ENCODE data around the gene TCF25.

TCF25 gene

GRCh38 chr16:89955001-89955685, 81.8 kb downstream of the TCF25 start:
- no CpG with 5 or more reads among the region's 15 CpGs for WGBS (ENCODE audit: extremely low coverage, insufficient coverage, low lambda C conversion rate)
- H3K27ac ChIP-seq (ENCODE audit: low read depth, low read length): no peak overlapping the region
- H3K4me3 ChIP-seq (ENCODE audit: low read length): no peak overlapping the region
- DNase-seq: no peak
- no peak overlapping the region for H3K4ac ChIP-seq (ENCODE audit: low read depth, low read length)
- H3K9ac ChIP-seq (ENCODE audit: low read length): no peak overlapping the region
- H2AK5ac ChIP-seq (ENCODE audit: low read length): no peak overlapping the region
- no peak overlapping the region for H4K8ac ChIP-seq (ENCODE audit: low read depth, low read length)
- H4K5ac ChIP-seq (ENCODE audit: low read length): no peak overlapping the region
- H2BK5ac ChIP-seq (ENCODE audit: low read length): no peak overlapping the region
- H3K36me3 ChIP-seq (ENCODE audit: control insufficient read depth, insufficient read depth, low read length): peaks cover 1% of the 10 kb centered on the region
- no peak overlapping the region for H3K18ac ChIP-seq (ENCODE audit: low read length)
- no peaks in the 10 kb centered on the region for H3K79me2 ChIP-seq (ENCODE audit: control insufficient read depth, insufficient read depth, low read length)
- no peaks in the 10 kb centered on the region for H3K27me3 ChIP-seq (ENCODE audit: insufficient read depth, low read length, poor library complexity)
- no peak overlapping the region for H2BK120ac ChIP-seq (ENCODE audit: low read depth, low read length)
- H3K4me2 ChIP-seq (ENCODE audit: low read length): no peak overlapping the region
- no peaks in the 10 kb centered on the region for H3K79me1 ChIP-seq (ENCODE audit: low read length)
- no peak overlapping the region for H3K56ac ChIP-seq (ENCODE audit: low read length)
- H3K23ac ChIP-seq (ENCODE audit: low read length): no peak overlapping the region
- no peaks in the 10 kb centered on the region for H3K4me1 ChIP-seq (ENCODE audit: control insufficient read depth, low read depth, low read length)
- no peak overlapping the region for H2BK15ac ChIP-seq (replicated peaks; ENCODE audit: low read depth)

DNA sequence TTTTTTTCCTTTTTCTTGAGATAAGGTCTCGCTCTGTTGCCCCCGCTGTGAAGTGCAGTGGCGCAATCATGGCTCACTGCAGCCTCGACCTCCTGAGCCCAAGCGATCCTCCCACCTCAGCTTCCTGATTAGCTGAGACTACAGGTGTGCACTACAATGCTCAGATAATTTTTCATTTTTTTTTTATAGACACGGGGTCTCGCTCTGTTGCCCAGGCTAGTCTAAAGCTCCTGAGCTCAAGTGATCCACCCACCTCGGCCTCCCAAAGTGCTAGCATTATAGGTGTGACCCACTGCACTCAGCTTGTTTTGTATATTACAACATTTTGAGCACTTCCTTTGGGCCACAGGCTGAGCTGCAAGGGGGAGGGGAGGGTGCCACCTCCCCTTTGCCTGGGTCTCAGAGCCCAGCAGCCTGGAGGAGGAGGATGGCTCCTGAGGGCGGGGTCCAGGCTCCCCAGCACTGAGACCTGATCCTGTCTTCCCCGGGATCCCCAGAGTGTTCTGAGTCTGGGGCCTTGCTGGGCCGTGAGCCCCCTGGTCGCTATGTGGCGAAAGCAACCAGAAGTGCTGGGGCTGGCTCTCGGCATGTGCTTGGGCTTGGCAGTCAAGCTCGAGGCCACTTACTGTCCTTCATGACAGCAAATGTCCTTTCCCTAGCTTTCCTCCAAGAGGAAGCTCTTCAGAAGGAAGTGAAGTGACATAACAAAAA, 83.3 kb downstream of the TCF25 start:
- Histone ChIP-seq H3K9ac (ENCODE audit: low read length) (no peak overlapping the region), H3K4ac (ENCODE audit: low read depth, low read length) (no peak overlapping the region), H3K4me2 (ENCODE audit: low read length) (no peak overlapping the region), H4K8ac (ENCODE audit: low read depth, low read length) (no peak overlapping the region), H3K18ac (ENCODE audit: low read length) (no peak overlapping the region), H3K56ac (ENCODE audit: low read length) (no peak overlapping the region), H3K27me3 (ENCODE audit: insufficient read depth, low read length, poor library complexity) (no peaks in the 10 kb centered on the region), H4K5ac (ENCODE audit: low read length) (no peak overlapping the region), H3K4me1 (ENCODE audit: control insufficient read depth, low read depth, low read length) (no peaks in the 10 kb centered on the region), H2BK120ac (ENCODE audit: low read depth, low read length) (no peak overlapping the region), H2BK5ac (ENCODE audit: low read length) (no peak overlapping the region), H3K27ac (ENCODE audit: low read depth, low read length) (no peak overlapping the region), H3K79me1 (ENCODE audit: low read length) (no peaks in the 10 kb centered on the region), H3K23ac (ENCODE audit: low read length) (no peak overlapping the region), H3K79me2 (ENCODE audit: control insufficient read depth, insufficient read depth, low read length) (no peaks in the 10 kb centered on the region), H2BK15ac (replicated peaks; ENCODE audit: low read depth) (no peak overlapping the region), H3K4me3 (ENCODE audit: low read length) (no peak overlapping the region), H2AK5ac (ENCODE audit: low read length) (no peak overlapping the region), H3K36me3 (ENCODE audit: control insufficient read depth, insufficient read depth, low read length) (peaks cover 1% of the 10 kb centered on the region)
- no CpG with 5 or more reads among the region's 15 CpGs for WGBS (ENCODE audit: extremely low coverage, insufficient coverage, low lambda C conversion rate)
- no peak for DNase-seq

DNA sequence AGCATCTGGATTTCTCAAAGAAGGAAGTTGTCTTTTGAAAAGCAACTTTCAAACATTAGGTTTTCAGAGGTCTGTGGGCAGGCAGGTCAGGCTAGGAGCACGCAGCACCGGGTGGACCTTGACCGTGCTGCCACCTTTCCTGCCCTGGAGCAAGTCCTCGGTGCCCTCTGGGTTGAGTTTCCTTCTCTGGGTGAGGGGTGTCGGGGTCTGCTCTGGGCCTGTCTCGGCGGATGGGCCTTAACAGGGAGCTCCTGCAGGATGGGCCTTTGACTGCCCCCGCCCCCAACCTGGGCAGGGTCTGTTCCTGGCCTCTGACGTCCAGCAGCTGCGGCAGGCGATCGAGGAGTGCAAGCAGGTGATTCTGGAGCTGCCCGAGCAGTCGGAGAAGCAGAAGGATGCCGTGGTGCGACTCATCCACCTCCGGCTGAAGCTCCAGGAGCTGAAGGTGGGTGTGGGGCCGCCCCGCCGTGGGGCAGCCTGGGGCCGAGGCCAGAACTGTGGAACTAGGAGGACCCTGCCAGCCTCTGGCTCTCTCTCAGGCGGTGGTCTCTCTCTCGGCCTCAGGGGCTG, 83.9 kb downstream of the TCF25 start:
- H3K4me1 ChIP-seq (ENCODE audit: control insufficient read depth, low read depth, low read length): no peaks in the 10 kb centered on the region
- no CpG with 5 or more reads among the region's 23 CpGs for WGBS (ENCODE audit: extremely low coverage, insufficient coverage, low lambda C conversion rate)

DNA sequence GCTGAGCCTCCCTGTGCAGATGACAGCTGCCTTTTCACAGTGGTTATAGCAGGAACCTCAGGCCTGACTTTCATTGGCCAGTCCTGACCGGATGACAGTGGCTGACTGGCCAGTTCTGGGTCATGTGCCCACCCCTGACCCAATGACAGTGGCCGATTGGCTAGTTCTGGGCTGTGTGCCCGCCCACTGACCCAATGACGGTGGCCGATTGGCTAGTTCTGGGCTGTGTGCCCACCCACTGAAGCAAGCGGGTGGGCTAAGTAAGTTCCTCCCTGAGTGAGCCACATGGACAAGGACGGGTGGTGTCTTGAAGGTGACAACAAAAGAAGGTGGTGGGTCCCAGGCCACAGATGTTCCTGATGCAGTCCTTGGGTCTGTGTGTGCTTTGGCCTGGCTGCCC, 84.7 kb downstream of the TCF25 start:
- Histone ChIP-seq H3K9ac (ENCODE audit: low read length) (no peak overlapping the region), H3K4me1 (ENCODE audit: control insufficient read depth, low read depth, low read length) (no peaks in the 10 kb centered on the region), H3K4ac (ENCODE audit: low read depth, low read length) (no peak overlapping the region), H3K4me3 (ENCODE audit: low read length) (no peak overlapping the region), H3K23ac (ENCODE audit: low read length) (no peak overlapping the region), H3K4me2 (ENCODE audit: low read length) (no peak overlapping the region), H3K27me3 (ENCODE audit: insufficient read depth, low read length, poor library complexity) (no peaks in the 10 kb centered on the region), H3K79me1 (ENCODE audit: low read length) (no peaks in the 10 kb centered on the region), H3K79me2 (ENCODE audit: control insufficient read depth, insufficient read depth, low read length) (no peaks in the 10 kb centered on the region), H3K36me3 (ENCODE audit: control insufficient read depth, insufficient read depth, low read length) (peaks cover 1% of the 10 kb centered on the region), H3K27ac (ENCODE audit: low read depth, low read length) (no peak overlapping the region), H2BK5ac (ENCODE audit: low read length) (no peak overlapping the region), H3K18ac (ENCODE audit: low read length) (no peak overlapping the region), H4K8ac (ENCODE audit: low read depth, low read length) (no peak overlapping the region), H2AK5ac (ENCODE audit: low read length) (no peak overlapping the region), H3K56ac (ENCODE audit: low read length) (no peak overlapping the region), H2BK120ac (ENCODE audit: low read depth, low read length) (no peak overlapping the region), H2BK15ac (replicated peaks; ENCODE audit: low read depth) (no peak overlapping the region), H4K5ac (ENCODE audit: low read length) (no peak overlapping the region)
- peak; percentile 74 for DNase-seq
- no CpG with 5 or more reads among the region's 7 CpGs for WGBS (ENCODE audit: extremely low coverage, insufficient coverage, low lambda C conversion rate)

More for the DNA sequence above, 83.9 kb downstream of the TCF25 start:
- Histone ChIP-seq H2BK15ac (replicated peaks; ENCODE audit: low read depth) (no peak overlapping the region), H3K4me3 (ENCODE audit: low read length) (no peak overlapping the region), H3K4ac (ENCODE audit: low read depth, low read length) (no peak overlapping the region), H4K5ac (ENCODE audit: low read length) (no peak overlapping the region), H3K36me3 (ENCODE audit: control insufficient read depth, insufficient read depth, low read length) (peaks cover 1% of the 10 kb centered on the region), H3K9ac (ENCODE audit: low read length) (no peak overlapping the region), H2BK120ac (ENCODE audit: low read depth, low read length) (no peak overlapping the region), H3K79me1 (ENCODE audit: low read length) (no peaks in the 10 kb centered on the region), H3K27ac (ENCODE audit: low read depth, low read length) (no peak overlapping the region), H3K27me3 (ENCODE audit: insufficient read depth, low read length, poor library complexity) (no peaks in the 10 kb centered on the region), H3K56ac (ENCODE audit: low read length) (no peak overlapping the region), H2AK5ac (ENCODE audit: low read length) (no peak overlapping the region), H2BK5ac (ENCODE audit: low read length) (no peak overlapping the region), H3K4me2 (ENCODE audit: low read length) (no peak overlapping the region), H3K23ac (ENCODE audit: low read length) (no peak overlapping the region), H3K79me2 (ENCODE audit: control insufficient read depth, insufficient read depth, low read length) (no peaks in the 10 kb centered on the region), H3K18ac (ENCODE audit: low read length) (no peak overlapping the region), H4K8ac (ENCODE audit: low read depth, low read length) (no peak overlapping the region)
- DNase-seq: no peak

DNA sequence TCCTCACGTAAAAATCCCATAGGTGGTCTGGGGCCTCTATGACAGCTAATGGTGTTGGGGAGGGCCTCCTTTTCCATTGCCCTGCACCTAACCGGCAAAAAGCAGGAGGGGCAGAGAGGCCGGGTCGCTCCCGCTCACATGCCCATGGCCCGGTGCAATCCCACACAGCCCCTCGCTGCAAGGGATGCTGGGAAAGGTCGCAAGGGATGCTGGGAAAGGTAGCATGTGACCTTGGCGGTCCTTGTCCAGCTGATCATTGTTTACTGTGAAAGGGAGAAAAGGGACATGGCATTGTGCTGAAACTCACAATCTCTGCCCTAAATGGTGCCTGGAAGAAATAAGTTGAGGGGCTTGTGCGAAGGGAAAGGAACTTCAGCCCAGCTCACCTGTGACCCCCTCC, 85.2 kb downstream of the TCF25 start:
- peaks cover 1% of the 10 kb centered on the region for H3K36me3 ChIP-seq (ENCODE audit: control insufficient read depth, insufficient read depth, low read length)
- WGBS (ENCODE audit: extremely low coverage, insufficient coverage, low lambda C conversion rate): no CpG with 5 or more reads among the region's 10 CpGs

More for the DNA sequence above, 85.2 kb downstream of the TCF25 start:
- H3K56ac ChIP-seq (ENCODE audit: low read length): no peak overlapping the region
- no peak overlapping the region for H2BK15ac ChIP-seq (replicated peaks; ENCODE audit: low read depth)
- no peaks in the 10 kb centered on the region for H3K4me1 ChIP-seq (ENCODE audit: control insufficient read depth, low read depth, low read length)
- DNase-seq: no peak
- H3K4me3 ChIP-seq (ENCODE audit: low read length): no peak overlapping the region
- no peaks in the 10 kb centered on the region for H3K27me3 ChIP-seq (ENCODE audit: insufficient read depth, low read length, poor library complexity)
- no peak overlapping the region for H3K27ac ChIP-seq (ENCODE audit: low read depth, low read length)
- H4K5ac ChIP-seq (ENCODE audit: low read length): no peak overlapping the region
- H3K18ac ChIP-seq (ENCODE audit: low read length): no peak overlapping the region
- H3K4ac ChIP-seq (ENCODE audit: low read depth, low read length): no peak overlapping the region
- no peak overlapping the region for H2BK5ac ChIP-seq (ENCODE audit: low read length)
- no peak overlapping the region for H4K8ac ChIP-seq (ENCODE audit: low read depth, low read length)
- no peak overlapping the region for H3K4me2 ChIP-seq (ENCODE audit: low read length)
- no peaks in the 10 kb centered on the region for H3K79me1 ChIP-seq (ENCODE audit: low read length)
- H3K9ac ChIP-seq (ENCODE audit: low read length): no peak overlapping the region
- no peaks in the 10 kb centered on the region for H3K79me2 ChIP-seq (ENCODE audit: control insufficient read depth, insufficient read depth, low read length)
- H2AK5ac ChIP-seq (ENCODE audit: low read length): no peak overlapping the region
- no peak overlapping the region for H3K23ac ChIP-seq (ENCODE audit: low read length)
- no peak overlapping the region for H2BK120ac ChIP-seq (ENCODE audit: low read depth, low read length)
